GM19193 (cell line): ENCODE data around the gene PPP1R16B.

Experiments
- POLR2A ChIP-seq: IDR thresholded peaks from 4 replicates; pipeline ENCODE4 v1.6.1; 2011; ENCODE audit not compliant: insufficient read depth, insufficient read length; ENCODE audit errors: extremely low read depth

The PPP1R16B gene

DNA sequence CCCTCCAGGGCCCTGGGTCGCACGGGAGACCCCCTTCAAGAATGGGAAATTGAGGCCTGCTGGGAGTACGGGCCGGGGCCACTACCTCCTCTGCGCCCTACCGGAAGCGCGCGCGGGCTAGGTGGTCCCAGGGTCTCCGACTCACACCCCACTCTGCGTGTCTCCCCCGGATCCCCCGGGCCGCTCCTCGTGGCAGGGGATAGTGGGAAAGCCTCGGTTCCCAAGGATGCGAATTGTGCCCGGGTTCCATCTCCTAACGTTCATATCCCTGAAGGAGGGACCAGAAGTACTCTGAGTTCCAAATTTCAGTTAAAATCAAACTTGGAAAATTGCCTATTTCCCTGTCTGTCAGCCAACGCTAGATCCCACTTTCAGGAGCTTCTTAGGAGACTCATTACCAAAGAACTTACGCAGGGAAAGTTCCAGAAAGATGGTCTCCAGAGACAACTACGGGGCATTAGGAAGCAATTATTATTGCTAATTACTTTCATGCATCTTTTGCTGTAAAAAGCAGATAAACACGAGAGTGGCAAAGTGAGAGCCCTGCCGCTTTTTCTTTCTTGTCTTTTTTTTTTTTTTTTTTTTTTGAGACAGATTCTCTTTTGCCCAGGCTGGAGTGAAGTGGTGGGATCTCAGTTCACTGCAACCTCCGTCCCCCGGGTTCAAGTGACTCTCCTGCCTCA, 121.6 kb downstream of the PPP1R16B start:
- no peak for TF ChIP-seq POLR2A

DNA sequence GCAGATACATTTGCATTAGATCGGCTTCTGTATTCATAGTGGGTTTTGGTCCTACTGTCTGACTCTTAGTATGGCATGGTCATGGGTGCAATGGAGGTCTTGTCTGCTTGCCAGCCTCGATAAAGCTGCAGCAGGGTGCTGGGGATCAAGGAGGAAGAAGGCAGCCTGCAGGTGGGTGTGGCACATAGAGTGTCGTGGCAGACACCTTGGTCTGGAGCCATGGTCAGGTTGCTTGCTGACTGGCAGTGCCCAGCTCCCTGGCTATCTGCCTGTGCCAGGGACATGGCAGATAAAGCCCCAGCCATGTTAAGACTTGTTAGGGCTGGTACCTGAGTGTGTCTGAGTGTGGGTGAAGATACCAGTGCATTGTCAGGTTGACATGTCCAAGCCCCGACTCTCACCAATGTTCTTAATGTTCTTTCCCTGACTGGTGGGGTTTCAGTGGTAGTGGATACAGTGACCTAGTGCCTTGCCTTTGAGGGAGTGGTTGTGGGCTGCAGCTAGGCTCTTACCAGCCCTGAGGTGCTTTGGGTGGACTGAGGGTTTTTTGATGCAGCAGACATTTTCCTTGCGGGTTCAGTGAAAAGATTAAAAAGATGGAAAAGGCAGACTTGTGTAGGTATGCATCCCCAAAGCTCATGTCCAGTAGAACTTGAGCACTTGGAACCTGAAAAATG, 122.5 kb downstream of the PPP1R16B start:
- TF ChIP-seq POLR2A, result no peak

- no peak for TF ChIP-seq POLR2A
Observed at GRCh38 chr20:38930242-38930569, 124.7 kb downstream of the PPP1R16B start.

DNA sequence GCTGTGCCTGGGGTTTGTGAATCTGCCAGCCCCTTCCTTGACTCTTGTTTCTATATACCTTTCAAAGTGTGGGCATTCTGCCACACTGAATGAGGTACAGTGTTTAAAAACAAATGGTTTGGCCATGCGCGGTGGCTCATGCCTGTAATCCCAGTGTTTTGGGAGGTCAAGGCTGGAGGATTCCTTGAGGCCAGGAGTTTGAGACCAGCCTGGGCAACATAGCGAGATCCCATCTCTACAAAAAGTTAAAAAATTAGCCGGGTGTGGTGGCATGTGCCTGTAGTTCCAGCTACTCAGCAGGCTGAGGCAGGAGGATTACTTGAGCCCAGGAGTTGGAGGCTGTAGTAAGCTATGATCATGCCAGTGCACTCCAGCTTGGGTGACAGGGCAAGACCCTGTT, 126.5 kb downstream of the PPP1R16B start:
- TF ChIP-seq POLR2A, result no peak

DNA sequence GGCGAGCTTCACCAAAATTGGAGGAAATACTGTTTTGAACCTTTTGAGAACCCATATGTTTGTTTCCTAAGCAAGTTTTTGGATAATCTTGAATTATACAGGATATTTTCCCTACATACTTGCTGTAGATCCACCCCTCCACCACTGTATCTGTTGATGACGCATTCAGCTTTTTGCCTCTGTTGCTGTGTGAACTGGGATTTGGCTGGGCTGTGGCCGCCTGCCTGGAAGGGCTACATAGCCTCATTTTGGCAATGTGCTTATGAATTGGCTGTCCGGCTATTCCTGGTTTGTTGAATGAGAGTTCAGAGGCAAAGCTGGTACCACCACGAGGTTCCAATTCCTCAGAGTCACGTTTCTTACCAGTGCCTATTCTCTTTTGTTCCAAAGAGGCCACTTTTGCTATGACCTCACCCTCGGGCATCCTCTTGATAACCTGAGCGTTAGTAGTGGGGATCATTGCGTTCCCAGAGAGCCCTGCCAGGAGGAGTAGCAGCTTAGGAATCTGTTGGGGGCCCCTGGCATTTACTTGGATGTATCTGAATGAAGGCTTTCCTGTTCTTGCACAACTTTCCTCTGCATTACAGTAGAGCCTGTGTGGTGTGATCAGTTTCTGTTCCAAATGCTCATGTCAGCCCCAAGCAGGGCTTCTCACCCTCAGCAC, 127.1 kb downstream of the PPP1R16B start:
- TF ChIP-seq POLR2A, result no peak

DNA sequence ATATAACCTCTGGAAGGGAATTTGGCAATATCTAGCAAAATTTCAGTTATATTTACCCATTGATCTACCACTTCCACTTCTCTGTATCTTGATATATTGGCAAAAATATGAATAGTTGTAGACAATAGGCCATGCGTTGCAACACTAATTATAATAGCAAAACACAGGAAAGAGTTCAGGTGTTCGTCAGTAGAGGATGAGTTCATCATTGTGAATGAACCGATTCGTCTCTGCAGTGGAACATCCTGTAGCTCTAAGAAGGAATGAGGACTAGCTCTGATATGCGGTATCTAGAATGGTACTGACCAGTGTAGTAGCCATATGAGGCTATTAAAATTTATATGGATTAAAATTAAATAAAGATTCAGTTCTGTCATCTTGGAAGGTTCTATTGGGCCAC, 129.0 kb downstream of the PPP1R16B start:
- no peak for TF ChIP-seq POLR2A

DNA sequence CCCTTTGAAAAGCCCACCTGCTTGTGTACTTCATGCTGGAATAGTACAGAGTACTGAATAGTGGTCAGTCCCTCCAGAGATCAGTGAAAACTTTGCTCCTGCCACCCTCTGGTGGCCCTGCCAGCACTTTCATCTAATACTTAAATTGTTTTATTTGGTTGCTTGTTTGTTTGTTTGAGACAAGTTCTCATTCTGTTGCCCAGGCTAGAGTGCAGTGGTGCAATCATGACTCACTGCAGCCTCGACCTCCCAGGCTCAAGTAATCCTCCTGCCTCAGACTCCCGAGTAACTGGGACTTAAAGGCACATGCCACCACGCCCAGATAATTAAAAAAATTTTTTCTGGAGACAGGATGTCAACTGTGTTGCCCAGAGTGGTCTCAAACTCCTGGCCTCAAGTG, 129.8 kb downstream of the PPP1R16B start:
- TF ChIP-seq POLR2A, result no peak

- TF ChIP-seq POLR2A, result no peak
Observed at GRCh38 chr20:38935967-38936407, 130.5 kb downstream of the PPP1R16B start.

DNA sequence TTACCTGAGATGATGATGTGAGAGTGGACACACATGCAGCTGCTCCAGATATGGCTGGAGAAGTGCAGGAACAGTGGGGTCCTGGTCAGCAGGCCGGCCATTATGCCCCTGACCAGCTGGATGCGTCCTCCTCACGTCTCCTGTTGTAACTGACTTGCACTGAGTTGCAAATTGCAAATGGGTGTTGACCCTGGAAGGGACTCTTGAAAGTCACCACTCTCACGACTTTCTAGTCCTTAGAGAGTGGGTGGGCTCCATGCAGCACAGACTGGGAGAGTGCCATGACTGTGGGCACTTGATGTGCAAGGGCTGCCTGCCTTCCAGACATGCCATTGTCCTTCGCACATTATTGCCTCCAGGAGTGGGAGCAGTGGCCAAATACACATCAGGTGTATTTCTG, 131.5 kb downstream of the PPP1R16B start:
- no peak for TF ChIP-seq POLR2A

DNA sequence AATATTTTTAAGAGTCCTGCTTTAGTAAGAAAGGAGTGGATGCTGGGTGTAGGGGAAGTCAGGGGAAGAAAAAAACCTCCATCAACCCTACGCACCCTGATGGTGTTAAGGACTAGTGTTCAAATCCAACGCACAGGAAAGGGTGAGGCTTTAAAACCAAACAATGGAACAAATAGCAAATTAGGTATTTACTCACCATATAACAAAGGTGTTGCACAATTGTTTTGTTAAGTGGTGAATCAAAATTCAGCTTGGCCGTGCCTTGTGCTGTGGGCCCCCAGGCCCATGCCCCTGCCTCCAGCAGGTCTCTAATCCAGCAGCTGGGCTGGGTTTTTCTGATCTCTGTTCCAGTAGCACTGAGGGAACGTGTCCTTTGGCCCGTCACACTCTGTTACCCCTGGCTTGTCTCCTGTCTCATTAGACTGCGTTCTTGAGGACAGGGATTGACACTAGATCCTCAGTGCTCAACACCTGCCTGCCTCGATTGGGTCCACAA, 132.5 kb downstream of the PPP1R16B start:
- TF ChIP-seq POLR2A, result no peak

DNA sequence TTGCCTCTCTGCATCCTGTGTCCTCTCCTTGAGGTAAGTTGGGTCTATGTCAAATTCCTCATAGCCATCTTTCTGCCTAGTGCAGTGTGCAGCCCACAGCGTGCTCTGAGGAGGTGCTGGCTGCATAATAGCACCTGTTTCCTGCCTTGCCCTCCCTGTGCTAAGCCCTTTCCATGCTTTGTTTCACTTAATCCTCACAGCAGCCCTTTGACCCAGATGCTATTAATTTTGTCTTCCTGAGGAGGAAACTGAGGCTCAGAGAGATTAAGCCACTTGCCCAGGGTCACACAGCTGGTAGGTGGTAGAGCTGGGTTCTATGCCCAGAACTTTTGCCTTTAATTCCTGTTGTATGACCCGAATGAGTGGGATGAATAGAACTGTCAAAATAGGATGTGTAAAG, 134.2 kb downstream of the PPP1R16B start:
- TF ChIP-seq POLR2A, result no peak

- TF ChIP-seq POLR2A, result no peak
Observed at GRCh38 chr20:38940644-38941043, 135.1 kb downstream of the PPP1R16B start.

GRCh38 chr20:38941726-38942389, 136.4 kb downstream of the PPP1R16B start:
- TF ChIP-seq POLR2A, result no peak

GRCh38 chr20:38945012-38945411, 139.5 kb downstream of the PPP1R16B start:
- no peak for TF ChIP-seq POLR2A

DNA sequence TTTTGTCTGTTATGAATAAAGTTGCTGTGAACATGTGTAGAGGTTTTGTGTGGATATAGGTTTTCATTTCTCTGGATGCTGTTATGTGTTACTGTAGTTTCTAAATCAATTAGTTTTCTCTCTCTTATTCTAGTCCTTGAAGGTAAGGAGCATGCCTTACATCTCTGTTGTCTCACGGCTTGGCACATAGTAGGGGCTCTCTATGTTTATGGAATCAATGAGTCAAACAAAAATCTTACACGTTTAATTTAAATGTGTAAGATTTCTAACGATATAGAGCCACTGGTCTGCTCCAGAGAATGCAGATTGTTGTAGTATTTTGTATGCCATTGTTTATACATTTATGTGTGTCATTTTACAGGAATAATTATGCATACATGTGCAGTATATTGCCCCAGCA, 141.3 kb downstream of the PPP1R16B start:
- no peak for TF ChIP-seq POLR2A
